HepG2 (cell line): ENCODE measurements around the gene NUBP2. TPM values are rescaled to one million over a fixed set of nuclear protein-coding genes. Genes with fewer than 3 reads are reported as not detected.

Experiments used
- ATF6 ChIP-seq: sonication (generic); formaldehyde crosslinking; conservative IDR thresholded peaks from 2 replicates; pipeline ENCODE4 v1.4.0; 2020; ENCODE audit warnings: missing genetic modification reagents
- KAT7 ChIP-seq: IDR thresholded peaks from 2 replicates; pipeline ENCODE4 v1.6.1; 2018; ENCODE audit warnings: borderline replicate concordance, missing compliant biosample characterization
- MEIS1 ChIP-seq: sonication (generic); formaldehyde crosslinking; IDR thresholded peaks from 2 replicates; pipeline ENCODE4 v1.9.0; 2021; ENCODE audit warnings: mild to moderate bottlenecking, missing genetic modification reagents, moderate library complexity, borderline replicate concordance
- MIXL1 ChIP-seq: IDR thresholded peaks from 2 replicates; pipeline ENCODE4 v1.6.1; 2016
- MLX ChIP-seq: IDR thresholded peaks from 2 replicates; pipeline ENCODE4 v1.6.1; 2016
- PRPF4 ChIP-seq: fragments of 200-400 bp; formaldehyde crosslinking; IDR thresholded peaks from 2 replicates; pipeline ENCODE4 v1.6.1; 2016; ENCODE audit warnings: low read length, low read depth; ENCODE audit not compliant: poor library complexity, severe bottlenecking
- RCOR2 ChIP-seq: IDR thresholded peaks from 2 replicates; pipeline ENCODE4 v1.6.1; 2016; ENCODE audit warnings: missing biosample characterization, missing genetic modification reagents
- SIN3B ChIP-seq: fragments of 150-350 bp; IDR thresholded peaks from 2 replicates; pipeline ENCODE4 v1.6.1; 2014; ENCODE audit warnings: low read length
- SP4 ChIP-seq: sonication (generic); formaldehyde crosslinking; IDR thresholded peaks from 2 replicates; pipeline ENCODE4 v1.8.1; 2023; ENCODE audit warnings: mild to moderate bottlenecking, missing genetic modification reagents
- THAP7 ChIP-seq: sonication (generic); formaldehyde crosslinking; IDR thresholded peaks from 2 replicates; pipeline ENCODE4 v1.8.1; 2023; ENCODE audit warnings: mild to moderate bottlenecking, missing genetic modification reagents
- THAP9 ChIP-seq: sonication (generic); formaldehyde crosslinking; IDR thresholded peaks from 2 replicates; pipeline ENCODE4; 2020; ENCODE audit warnings: missing genetic modification reagents, mild to moderate bottlenecking, borderline replicate concordance
- ZFP36L1 ChIP-seq: sonication (generic); formaldehyde crosslinking; IDR thresholded peaks from 2 replicates; pipeline ENCODE4 v1.8.0; 2022; ENCODE audit warnings: mild to moderate bottlenecking, missing genetic modification reagents, moderate library complexity
- ZNF17 ChIP-seq: sonication (generic); formaldehyde crosslinking; IDR thresholded peaks from 2 replicates; pipeline ENCODE4 v1.5.0; 2020; ENCODE audit warnings: mild to moderate bottlenecking, missing genetic modification reagents
- ZNF317 ChIP-seq: sonication (generic); formaldehyde crosslinking; IDR thresholded peaks from 2 replicates; pipeline ENCODE4 v1.5.0; 2020; ENCODE audit warnings: mild to moderate bottlenecking, missing genetic modification reagents
- ZNF652 ChIP-seq: IDR thresholded peaks from 2 replicates; pipeline ENCODE4 v1.6.1; 2016; ENCODE audit warnings: low read depth, borderline replicate concordance
- ZZZ3 ChIP-seq: sonication (generic); formaldehyde crosslinking; IDR thresholded peaks from 2 replicates; pipeline ENCODE4 v1.4.0; 2020; ENCODE audit warnings: missing genetic modification reagents, mild to moderate bottlenecking, borderline replicate concordance
- polyA plus RNA-seq, 8 experiments: library from polyadenylated mRNA; depleted of rRNA in 3 of 8; stranded (reverse) in 7 of 8; unstranded in 1 of 8; fragments of >200 nt; fragmentation: Illumina TruSeq in 4 of 8; extraction: Trizol in 4 of 8; gene quantifications; 2 replicates each; pipeline versions ENCODE4 v1.2.1 to v1.2.3, GENCODE V29; 2011 to 2016; ENCODE audit warnings: low read depth in 4 of 8, missing spikeins in 1 of 8, mixed read lengths in 1 of 8; ENCODE audit not compliant: insufficient read depth in 1 of 8
- total RNA-seq, 5 experiments: library from RNA; depleted of rRNA; stranded (reverse); fragments of >200 nt; fragmentation: Illumina TruSeq; extraction: Trizol; gene quantifications; 2 replicates each; pipeline ENCODE4 v1.2.3, GENCODE V29; 2016; ENCODE audit warnings: low read depth in 1 of 5

Gene NUBP2
- total and polyA plus RNA-seq, 2 of the 13 experiments (the other 11 are each of a cell fraction or from before 2014, with no cell fraction given), result 25.7 to 61.5 TPM

GRCh38 chr16:1825381-1825863, 42.7 kb downstream of the NUBP2 start (continued):
- TF ChIP-seq PRPF4 (no peak), THAP7 (CRISPR knock-in tag) (no peak), KAT7 (CRISPR knock-in tag) (peak; percentile 79; the same call in 1 of the 2 replicates), THAP9 (CRISPR knock-in tag) (no peak), ZNF652 (CRISPR knock-in tag) (no peak), MEIS1 (peak; percentile 48; the same call in 1 of the 2 replicates), MIXL1 (CRISPR knock-in tag) (0 out of 2 replicates have a peak, but pooled peaks have one; percentile 13), MLX (no peak), ZNF17 (CRISPR knock-in tag) (no peak), RCOR2 (CRISPR knock-in tag) (peak; percentile 92), SP4 (CRISPR knock-in tag) (no peak), ZFP36L1 (CRISPR knock-in tag) (no peak; the same call in 1 of the 2 replicates), ZZZ3 (CRISPR knock-in tag) (no peak), ZNF317 (CRISPR knock-in tag) (peak; percentile 45; the same call in 1 of the 2 replicates), ATF6 (CRISPR knock-in tag) (no peak), SIN3B (no peak)
